Fibroblast of skin of left quadriceps (primary cell): ENCODE measurements around the gene PRAMEF17.
A peak's percentile ranks its signal among the peaks of the same experiment; 100 is the strongest.
"Not testable (repeated sequence)": the region's sequence is repeated elsewhere in the genome, so short reads cannot be mapped to it uniquely, and the experiment has no call there.

Experiments used
- DNase-seq, 2 experiments: peaks; one replicate each; pipeline ENCODE4 v3.0.0-alpha.2; 2013; ENCODE audit warnings: low read depth in 2 of 2

Gene PRAMEF17, protein sequence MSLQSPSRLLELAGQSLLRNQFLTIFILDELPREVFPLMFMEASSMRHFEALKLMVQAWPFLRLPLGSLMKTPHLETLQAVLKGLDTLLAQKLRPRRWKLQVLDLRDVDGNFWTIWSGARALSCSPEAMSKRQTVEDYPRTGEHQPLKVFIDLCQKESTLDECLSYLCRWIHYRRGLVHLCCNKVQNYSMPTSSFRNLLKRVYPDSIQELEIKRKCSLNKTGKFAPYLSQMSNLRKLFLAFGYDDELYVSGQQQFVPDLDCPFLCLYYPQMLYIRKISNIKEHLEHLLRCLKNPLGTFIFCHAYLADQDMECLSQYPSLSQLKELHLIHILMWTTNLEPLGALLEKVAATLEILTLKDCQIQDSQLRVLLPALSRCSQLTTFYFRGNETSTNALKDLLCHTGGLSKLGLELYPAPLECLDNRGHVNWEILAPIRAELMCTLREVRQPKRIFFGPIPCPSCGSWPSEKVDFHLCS

DNA sequence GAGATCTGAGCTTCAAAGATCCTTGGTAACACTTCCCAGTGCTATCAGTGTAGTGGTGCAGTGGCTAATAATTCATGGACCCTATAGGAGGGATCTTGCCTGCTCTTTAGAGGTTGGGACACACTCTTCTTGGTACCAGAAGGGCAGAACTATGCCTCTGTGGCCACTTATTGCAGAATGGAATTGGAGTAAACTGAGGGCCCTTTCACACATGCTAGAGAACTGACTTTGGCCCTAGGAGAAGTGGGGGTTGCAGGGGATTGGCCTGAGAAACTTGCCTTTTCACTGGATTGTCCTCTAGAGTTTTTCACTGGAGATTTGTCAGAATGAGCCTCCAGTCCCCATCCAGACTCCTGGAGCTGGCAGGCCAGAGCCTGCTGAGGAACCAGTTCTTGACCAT is at the start of gene PRAMEF17:
TSS of gene PRAMEF17 (plus strand) at position 301 of the 400 bp plus-strand sequence. CDS start at position 327, 26 bp downstream.
- not testable (repeated sequence) for DNase-seq

DNA sequence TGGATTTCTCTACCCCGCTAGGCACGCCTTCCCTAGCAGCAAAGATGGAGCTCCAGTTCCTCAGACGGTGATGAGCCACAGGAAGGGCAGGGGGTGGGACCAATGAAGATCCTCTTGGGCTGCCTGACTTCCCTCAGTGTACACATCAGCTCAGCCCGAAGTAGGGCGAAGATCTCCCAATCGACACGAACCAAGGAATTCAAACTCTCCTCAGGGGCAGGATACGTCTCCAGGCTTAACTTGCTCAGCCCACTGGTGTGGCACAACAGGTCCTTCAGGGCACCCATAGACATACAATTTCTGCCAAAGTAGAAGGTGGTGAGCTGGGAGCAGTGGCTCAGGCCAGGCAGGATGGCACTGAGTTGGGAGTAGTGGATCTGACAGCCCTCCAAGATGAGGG is 46.9 kb upstream of the PRAMEF17 start:
- not testable (repeated sequence) for DNase-seq

DNA sequence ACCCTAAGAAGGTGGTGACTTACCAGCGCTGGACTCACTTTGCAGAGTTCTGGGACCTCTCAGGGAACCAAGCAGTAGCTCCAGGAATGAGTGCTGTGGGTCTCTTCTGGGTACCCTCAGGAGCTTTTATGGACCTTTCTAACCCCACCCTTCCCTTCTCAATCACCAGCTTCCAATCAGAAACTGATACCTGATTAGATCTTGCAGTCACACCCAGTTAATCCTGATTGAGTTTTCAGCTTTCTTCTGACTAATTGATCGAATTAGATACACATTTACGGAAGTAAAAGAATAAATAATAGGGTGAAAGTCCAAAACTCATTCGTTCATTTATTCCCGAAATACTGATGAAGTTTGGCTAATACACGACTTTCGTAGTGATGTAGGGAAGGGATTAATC is 42.4 kb upstream of the PRAMEF17 start, which contains the start of gene PRAMEF14:
TSS of gene PRAMEF14 (minus strand) at position 101 of the 400 bp plus-strand sequence. CDS start 1,820 bp downstream, outside the sequence.
- DNase-seq, result not testable (repeated sequence)

DNA sequence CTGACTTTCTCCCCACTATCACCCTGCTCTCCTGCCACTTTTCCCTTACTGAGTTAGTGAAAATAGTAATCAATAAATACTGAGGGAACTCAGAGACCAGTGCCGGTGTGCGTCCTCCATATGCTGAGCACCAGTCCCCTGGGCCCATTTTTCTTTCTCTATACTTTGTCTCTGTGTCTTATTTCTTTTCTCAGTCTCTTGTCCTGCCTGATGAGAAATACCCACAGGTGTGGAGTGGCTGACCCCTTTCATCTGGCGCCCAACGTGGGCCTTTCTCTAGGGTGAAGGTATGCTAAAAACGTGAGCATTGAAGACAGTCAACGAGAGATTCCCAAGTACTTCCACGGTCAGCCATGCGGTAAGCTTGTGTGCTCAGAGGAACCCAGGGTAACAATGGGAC is 36.0 kb upstream of the PRAMEF17 start:
- not testable (repeated sequence) for DNase-seq

DNA sequence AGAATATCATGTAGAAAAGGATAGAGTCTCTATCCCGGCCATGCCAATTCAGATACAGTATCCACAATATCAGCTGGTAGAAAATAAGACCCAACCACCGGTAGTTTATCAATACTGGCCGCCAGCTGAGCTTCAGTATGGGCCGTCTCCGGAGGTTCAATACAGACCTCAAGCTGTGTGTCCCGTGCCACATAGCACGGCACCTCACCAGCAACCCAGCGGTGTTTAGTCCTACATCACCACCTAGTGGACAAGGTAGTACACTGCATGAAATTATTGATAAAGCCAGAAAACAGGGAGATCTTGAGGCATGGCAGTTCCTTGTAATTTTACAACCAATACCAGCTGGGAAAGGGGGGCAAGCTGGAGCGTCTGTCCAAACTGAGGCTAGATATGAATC is 35.0 kb upstream of the PRAMEF17 start:
- DNase-seq, result not testable (repeated sequence)

DNA sequence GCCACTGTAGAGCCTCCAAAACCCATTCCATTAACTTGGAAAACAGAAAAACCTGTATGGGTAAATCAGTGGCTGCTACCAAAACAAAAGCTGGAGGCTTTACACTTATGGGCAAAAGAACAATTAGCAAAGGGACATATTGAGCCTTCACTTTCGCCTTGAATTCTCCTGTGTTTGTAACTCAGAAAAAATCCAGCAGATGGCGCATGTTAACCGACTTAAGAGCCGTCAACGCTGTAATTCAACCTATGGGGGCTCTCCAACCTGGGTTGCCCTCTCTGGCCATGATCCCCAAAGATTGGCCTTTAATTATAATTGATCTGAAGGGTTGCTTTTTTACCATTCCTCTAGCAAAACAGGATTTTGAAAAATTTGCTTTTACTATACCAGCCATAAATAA is 32.7 kb upstream of the PRAMEF17 start:
- DNase-seq, result peak in 1 of 2 experiments; percentile 0

DNA sequence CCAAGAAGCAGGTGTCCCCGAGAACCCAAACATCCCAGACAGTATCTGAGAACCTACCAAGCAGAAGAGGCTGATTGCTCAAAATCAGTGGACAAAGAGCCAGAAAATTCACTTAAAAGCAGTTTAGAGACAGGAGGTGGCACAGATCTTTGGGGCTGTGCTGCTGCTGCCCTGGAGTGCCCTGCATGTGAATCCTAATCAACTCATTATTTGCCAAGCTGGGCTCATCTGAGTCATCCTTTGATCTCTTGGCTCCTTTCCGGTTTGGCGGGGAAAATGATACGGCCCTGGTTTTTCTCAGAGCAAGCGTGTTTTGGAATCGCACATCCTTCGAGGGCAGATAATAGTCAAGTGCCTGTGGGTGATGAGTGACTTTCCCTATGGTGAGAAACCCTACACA is 27.1 kb upstream of the PRAMEF17 start:
- DNase-seq, result not testable (repeated sequence)

DNA sequence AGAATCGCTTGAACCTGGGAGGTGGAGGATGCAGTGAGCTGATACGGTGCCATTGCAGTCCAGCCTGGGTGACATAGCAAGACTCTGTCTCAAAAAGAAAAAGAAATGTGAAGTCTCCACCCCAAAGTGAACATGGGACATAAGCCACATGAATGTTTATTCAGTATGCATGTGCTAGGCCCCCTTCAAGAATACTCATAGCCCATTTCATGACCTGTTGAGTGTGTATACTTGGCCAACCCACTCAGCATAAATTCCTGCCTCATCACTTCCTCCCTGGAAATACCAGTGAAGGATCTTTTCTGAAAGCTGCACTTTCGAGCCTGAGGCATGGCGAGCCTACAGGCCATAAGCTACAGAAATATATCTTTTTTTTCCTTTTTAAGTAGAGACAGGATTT is 24.5 kb upstream of the PRAMEF17 start:
- DNase-seq, result not testable (repeated sequence)

DNA sequence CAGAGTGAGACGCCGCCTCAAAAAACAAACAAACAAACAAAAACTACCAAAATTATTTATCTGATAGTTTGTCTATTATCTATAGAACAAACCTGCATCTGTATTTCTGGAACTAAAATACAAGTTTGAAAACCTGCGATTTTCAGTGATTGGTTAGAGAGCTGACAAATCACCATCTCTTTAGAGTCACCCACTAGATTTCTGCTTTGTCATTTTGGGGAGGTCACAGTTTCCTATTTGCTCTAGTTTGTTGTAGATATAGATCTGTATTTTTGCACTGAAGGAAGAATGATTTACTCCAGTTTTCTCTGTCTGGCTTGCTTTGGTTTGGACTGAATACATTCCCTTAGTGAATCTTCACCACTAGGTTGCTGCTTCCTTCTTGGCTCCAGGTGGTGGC is 22.9 kb upstream of the PRAMEF17 start:
- DNase-seq, result not testable (repeated sequence)

DNA sequence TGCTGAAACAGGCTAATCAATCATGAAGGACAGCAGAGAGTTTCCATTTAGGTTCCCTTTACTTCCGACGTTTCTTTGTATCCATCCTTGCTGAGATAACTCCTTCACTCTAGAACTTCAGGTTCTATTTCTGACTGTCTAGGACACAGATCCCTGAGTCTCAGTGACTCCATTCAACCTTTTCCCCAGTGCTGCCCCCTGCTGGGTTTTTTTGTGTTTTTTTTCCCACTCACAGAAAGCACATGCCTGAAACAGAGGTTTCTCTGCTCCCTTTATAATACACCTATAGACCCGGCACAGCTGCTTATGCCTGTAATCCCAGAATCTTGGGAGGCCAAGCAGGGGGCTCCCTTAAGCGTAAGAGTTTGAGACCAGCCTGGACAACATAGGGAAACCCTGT is 20.9 kb upstream of the PRAMEF17 start:
- DNase-seq, result not testable (repeated sequence)

DNA sequence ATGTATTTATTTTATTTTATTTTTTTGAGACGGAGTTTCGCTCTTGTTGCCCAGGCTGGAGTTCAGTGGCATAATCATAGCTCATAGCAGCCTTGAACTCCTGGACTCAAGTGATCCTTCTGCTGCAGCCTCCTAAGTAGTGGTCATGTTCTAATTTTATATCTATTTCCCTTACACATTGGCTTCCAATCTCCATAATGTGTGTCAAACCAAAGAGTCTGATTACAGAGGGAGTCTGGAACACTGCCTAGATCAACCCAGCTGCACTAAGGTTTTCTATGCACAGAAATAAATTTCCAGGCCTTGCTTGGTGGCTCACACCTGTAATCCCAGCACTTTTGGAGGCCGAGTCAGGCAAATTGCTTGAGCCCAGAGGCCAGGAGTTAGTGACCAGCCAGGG is 10.4 kb upstream of the PRAMEF17 start:
- not testable (repeated sequence) for DNase-seq

DNA sequence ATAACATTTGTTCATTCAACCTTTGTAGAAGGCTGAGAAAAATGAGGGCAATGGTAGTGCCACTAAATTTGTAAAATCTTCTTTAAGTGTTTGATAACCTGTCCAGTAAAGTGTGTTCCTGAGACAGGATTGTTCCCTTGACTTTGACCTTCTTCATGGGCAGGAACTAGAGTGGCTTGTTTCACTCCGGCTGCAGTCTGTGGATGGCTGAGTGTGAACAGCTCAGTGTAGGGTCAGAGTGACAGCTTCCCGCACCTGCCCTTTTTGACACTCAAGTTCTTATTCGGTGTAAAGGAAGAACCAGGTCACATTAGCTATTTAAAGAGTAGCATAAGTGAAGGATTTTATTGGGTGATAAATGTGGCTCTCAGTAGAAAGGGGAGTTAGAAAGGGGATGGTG is 9.1 kb upstream of the PRAMEF17 start:
- DNase-seq, result not testable (repeated sequence)

DNA sequence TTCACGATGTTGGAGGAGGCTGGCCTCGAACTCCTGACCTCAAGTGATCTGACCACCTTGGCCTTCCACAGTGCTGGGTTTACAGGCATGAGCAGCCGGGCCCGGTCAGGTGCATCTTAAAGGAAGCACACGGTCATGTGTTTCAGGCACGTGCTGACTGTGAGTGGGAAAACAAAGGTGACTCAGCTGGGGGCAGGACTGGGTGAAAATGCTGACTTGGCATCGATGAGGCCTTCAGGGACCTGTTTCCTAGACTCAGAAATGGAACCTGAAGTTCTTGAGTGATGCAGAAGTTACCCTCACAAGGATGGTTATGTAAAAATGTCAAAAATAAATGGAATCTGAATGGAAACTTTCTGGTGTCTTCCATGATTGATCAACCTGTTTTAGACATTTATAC is 3.6 kb downstream of the PRAMEF17 start:
- DNase-seq, result not testable (repeated sequence)

DNA sequence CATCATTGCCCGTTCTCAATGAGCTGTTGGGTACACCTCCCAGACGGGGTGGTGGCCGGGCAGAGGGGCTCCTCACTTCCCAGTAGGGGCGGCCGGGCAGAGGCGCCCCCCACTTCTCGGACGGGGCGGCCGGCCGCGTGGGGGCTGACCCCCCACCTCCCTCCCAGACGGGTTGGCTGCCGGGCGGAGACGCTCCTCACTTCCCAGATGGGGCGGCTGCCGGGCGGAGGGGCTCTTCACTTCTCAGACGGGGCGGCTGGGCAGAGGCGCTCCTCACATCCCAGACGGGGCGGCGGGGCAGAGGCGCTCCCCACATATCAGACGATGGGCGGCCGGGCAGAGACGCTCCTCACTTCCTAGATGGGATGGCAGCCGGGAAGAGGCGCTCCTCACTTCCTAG is 5.3 kb downstream of the PRAMEF17 start:
- DNase-seq, result not testable (repeated sequence)

DNA sequence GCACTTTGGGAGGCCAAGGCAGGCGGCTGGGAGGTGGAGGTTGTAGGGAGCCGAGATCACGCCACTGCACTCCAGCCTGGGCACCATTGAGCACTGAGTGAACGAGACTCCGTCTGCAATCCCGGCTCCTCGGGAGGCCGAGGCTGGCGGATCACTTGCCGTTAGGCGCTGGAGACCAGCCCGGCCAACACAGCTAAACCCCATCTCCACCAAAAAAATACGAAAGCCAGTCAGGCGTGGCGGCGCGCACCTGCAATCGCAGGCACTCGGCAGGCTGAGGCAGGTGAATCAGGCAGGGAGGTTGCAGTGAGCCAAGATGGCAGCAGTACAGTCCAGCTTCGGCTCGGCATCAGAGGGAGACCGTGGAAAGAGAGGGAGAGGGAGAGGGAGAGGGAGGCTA is 5.9 kb downstream of the PRAMEF17 start:
- DNase-seq, result not testable (repeated sequence)

DNA sequence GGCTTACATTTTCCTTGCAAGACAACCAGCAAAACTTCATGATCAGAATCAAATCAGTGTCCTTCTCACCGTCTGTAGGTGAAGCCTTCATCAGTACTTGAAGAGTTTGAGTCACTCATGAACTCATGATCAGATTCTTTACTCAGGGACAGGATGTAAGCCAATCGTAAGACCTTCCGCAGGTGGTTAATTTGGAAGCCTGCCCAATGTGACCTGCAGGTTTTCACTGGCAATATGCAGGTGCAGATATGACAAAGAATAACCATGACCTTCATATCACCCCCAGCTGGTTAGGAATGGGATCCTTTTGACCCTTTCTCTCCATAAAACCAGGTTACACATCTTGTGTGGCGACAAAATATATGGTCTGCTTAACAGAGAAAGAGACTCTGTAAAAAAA is 18.4 kb downstream of the PRAMEF17 start:
- no peak for DNase-seq

DNA sequence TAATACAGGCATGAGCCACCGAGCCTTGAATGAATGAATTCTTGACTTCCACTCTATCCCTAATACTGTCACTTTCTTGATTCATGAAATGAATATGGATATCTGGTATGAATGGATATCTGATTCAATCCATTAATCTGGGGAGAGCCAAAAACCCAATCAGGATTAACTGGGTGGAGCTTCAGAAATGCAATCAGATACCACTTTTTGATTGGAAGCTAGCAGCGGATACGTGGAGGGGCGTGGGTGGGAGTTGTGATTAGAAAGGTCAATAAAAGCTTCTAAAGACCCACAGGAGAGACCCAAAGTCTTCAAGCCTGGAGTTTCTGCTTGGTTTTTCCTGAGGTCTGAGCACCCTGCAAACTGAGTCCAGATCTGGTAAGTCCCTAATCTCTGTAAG is 20.7 kb downstream of the PRAMEF17 start, which contains the start of gene PRAMEF20:
TSS of gene PRAMEF20 (plus strand) at position 301 of the 400 bp plus-strand sequence. CDS start 5,905 bp downstream, outside the sequence.
- not testable (repeated sequence) for DNase-seq

DNA sequence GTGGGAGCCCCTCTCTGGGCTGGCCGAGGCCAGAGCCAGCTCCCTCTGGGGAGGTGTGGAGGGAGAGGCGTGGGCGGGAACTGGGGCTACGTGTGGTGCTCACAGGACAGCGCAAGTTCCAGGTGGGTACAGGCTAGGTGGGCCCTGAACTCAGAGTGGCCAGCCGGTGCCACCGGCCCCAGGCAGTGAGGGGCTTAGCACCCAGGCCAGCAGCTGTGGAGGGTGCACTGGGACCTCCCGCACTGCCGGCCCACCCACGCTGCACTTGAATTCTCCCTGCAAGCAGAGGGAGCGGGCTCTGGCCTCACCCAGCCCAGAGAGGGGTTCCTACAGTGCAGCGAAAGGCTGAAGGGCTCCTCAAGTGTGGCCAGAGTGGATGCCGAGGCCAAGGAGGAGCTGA is 41.1 kb downstream of the PRAMEF17 start:
- DNase-seq, result no peak

DNA sequence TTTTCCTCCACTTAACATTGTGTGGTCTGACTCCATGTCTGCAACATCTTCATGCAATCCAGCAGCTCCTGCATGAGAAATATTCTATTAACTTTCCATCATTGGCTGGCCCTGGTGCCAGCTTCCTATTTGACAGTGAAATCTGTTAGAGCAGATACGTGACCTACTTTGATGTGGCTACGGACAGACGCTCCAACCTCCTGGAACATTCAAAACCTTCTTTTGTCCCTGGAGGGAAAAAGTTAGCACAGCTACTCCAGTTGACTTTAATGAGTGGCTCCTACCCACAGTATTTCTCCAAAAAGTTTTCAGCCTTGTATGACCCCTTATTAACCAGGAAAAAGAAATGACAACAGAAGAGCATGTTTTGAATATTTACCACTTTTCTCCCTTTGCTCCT is 42.8 kb downstream of the PRAMEF17 start:
- no peak for DNase-seq

DNA sequence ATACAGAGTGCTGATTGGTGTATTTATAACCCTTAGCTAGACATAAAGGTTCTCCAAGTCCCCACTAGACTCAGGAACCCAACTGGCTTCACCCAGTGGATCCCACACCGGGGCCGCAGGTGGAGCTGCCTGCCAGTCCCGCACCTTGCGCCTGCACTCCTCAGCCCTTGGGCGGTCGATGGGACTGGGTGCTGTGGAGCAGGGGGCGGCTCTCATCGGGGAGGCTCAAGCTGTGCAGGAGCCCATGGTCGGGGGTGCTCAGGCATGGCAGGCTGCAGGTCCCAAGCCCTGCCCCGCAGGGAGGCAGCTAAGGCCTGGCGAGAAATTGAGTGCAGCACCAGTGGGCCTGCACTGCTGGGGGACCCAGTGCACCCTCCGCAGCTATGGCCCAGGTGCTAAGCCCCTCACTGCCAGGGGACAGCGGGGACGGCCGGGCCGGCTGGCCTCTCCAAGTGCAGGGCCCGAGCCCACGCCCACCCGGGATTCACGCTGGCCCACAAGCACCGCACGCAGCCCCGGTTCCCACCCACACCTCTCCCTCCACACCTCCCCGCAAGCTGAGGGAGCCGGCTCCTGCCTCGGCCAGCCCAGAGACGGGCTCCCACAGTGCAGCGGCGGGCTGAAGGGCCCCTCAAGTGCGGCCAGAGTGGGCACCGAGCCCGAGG is 44.4 kb downstream of the PRAMEF17 start:
- DNase-seq, result not testable (repeated sequence)

DNA sequence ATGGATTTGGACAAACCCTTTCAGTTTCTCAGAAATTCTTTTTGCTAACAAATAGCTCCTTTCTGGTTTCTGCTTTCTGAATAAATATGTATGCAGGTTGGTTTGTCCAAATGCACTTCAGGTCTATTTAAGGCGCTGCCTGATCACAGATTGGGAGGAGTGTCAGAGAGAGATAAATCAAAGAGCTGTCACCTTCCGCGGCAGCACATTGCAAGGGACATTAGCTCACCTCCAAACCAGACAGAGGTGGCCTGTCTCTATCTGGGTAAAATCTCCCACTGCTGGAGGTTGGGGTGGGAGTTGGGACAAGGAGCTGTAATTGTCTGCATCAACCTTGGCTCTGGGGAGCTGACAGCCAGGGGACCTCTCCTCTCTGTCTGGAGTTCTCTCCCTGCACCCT is 46.0 kb downstream of the PRAMEF17 start:
- no peak for DNase-seq

DNA sequence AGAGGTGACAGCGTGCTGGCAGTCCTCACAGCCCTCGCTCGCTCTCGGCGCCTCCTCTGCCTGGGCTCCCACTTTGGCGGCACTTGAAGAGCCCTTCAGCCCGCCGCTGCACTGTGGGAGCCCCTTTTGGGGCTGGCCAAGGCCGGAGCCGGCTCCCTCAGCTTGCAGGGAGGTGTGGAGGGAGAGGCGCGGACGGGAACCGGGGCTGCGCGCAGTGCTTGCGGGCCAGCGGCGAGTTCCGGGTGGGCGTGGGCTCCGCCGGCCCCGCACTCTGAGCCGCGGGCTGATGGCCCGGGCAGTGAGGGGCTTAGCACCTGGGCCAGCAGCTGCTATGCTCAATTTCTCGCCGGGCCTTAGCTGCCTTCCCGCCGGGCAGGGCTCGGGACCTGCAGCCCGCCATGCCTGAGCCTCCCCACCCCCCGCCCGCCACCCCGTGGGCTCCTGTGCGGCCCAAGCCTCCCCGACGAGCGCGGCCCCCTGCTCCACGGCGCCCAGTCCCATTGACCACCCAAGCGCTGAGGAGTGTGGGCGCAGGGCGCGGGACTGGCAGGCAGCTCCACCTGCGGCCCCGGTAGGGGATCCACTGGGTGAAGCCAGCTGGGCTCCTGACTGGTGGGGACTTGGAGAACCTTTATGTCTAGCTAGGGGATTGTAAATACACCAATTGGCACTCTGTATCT is 49.8 kb downstream of the PRAMEF17 start:
- not testable (repeated sequence) for DNase-seq
